T47D (cell line): ENCODE measurements around the gene MUC2.
"Not testable (repeated sequence)": the region's sequence is repeated elsewhere in the genome, so short reads cannot be mapped to it uniquely, and the experiment has no call there.

Experiments used
- DNase-seq, 2 experiments: peaks; one replicate each; pipeline versions ENCODE4 v3.0.0 to v3.0.0-alpha.2; 2011 to 2012; ENCODE audit warnings: low read depth in 1 of 2, low spot score in 1 of 2
- JUND ChIP-seq: IDR thresholded peaks from 2 replicates; pipeline ENCODE4 v1.6.1; 2012; ENCODE audit warnings: low read depth
- in situ Hi-C: cut with HindIII; loops from 2 replicates; pipeline ENCODE4 v1.10.0; 2016; ENCODE audit warnings: low sequenced_read_pairs, low pct_unique_long_range_greater_than_20kb

MUC2 gene

DNA sequence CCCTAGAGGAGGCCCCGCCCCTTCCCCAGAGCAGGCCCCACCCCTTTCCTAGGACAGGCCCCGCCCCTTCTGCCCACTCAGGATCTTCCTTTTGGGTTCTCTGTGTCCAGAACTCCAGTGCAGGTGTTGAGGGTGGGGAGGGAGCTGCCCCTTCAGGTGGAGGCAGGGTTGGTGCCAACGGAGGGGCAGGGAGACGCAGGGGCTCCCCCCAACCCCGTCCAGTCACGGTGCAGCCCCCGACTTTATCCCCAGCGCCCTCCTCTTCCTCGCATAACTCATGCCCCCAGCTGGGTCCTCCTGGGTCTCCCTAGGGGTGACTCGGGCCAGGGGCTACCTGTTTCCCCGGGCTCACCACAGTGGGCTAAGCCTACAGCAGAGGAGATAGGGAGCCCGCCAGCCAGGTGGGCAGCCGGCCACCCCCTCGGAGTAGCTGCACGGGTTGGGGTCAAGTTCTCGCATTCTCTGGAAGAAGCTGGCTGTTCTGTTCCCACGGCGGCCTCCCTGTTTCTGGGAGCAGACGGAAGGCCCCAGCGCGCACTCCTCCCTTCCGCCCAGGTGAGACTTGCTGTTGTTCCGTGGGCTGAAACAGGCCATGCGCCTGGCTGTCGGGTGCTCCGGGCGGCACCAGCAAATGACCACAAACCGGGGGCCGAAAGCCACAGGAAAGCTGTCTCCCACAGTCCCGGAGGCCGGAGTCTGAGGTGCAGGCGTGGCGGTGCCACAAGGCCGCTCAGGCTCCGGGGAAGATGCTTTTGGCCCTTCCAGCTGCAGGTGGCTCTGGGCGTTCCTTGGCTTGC is 38.9 kb downstream of the MUC2 start:
- no peak for TF ChIP-seq JUND
- no peak for DNase-seq
- in situ Hi-C loops: no loop called here

- DNase-seq, in situ Hi-C loops: not testable (repeated sequence)
These were observed 40.6 kb downstream of the MUC2 start for GRCh38 chr11:1115292-1115691.

DNA sequence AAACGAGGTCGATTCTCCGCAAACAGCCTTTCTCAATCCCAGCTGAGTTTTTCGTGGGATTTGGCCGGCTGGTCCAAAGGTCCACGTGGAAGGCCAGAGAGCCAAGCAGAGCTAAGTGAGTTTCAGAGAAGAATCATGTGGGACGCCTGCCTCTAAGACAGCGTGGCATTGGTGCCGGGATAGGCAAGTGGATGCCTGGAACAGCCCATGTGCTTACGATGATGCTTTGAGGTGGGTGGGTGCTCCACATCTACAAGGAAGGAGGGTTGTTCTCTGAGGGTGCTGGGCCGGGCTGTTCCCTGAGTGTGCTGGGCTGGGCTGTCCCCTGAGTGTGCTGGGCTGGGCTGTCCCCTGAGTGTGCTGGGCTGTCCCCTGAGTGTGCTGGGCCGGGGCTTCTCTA is 41.4 kb downstream of the MUC2 start:
- in situ Hi-C loops: no loop called here
- TF ChIP-seq JUND: no peak
- no peak for DNase-seq

- no peak for TF ChIP-seq JUND
- in situ Hi-C loops: no loop called here
- DNase-seq: no peak
These were observed 42.2 kb downstream of the MUC2 start for GRCh38 chr11:1116666-1117390.

- no peak for DNase-seq
- in situ Hi-C loops: no loop called here
- no peak for TF ChIP-seq JUND
These were observed 43.3 kb downstream of the MUC2 start for GRCh38 chr11:1117992-1118391.

DNA sequence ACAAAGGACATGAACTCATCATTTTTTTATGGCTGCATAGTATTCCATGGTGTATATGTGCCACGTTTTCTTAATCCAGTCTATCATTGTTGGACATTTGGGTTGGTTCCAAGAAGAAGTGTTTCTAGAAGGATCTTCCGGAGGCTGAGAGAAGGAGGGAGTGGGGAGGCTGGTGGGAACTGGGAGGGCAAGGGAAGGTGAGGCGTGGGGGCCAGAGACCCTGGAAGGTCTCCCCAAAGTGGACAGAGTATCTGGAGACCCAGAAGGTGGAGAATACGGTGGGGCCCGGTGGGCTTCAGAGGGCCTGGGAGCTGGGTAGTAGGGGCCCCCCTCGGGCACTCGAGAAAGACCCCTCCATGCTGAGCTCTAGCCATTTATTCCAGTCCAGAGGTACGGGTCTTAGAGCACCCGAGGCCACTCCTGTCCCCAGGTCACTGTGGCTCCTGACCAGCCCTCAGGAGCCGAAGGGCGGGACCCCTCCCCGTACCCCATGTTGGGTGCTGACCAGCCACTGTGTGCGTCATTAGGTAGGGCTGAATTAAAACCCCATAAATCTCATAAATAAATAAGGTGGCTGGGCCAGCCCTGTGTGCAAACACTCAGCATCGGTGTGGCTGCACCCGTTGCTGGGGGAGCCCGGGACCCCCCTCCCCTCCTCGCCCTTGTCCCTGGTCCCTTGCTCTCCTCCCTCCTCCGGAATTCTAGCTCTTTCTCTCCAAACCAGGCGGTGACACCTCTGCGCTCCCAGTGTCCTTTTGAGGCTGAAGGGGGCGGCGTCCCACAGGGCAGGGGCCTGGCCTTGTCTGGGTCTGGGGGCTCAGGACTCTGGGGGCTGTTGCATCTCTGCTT is 44.3 kb downstream of the MUC2 start:
- DNase-seq: no peak
- in situ Hi-C loops: no loop called here
- no peak for TF ChIP-seq JUND

DNA sequence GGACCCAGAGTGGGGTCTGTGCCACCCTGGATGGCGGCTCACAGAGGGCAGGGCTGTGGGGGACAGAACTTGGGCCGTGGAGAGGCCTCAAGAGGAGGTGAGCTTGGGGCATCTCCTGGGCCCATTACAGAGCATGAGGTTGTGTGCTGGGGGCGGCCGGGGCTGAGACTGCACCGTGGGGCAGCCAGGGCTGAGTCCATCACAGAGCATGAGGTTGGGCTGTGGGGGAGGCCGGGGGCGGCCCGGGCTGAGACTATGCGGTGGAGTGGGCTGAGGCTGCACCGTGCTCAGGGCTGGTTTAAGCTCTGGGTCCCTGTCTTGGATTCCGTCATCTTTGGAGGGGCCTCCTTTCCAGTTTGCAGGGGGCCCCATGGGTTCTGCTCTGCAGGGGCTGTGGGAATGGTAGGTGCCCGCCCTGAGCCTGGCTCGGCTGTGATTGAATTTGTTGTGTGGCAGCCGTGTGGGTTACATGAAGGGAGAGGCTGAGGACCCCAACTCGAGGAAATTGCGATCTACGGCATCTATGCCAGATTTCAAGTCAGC is 45.0 kb downstream of the MUC2 start:
- DNase-seq: no peak
- no peak for TF ChIP-seq JUND
- in situ Hi-C loops: no loop called here

GRCh38 chr11:1120532-1121330 is 46.1 kb downstream of the MUC2 start:
- TF ChIP-seq JUND: no peak
- DNase-seq: no peak
- in situ Hi-C loops: no loop called here

DNA sequence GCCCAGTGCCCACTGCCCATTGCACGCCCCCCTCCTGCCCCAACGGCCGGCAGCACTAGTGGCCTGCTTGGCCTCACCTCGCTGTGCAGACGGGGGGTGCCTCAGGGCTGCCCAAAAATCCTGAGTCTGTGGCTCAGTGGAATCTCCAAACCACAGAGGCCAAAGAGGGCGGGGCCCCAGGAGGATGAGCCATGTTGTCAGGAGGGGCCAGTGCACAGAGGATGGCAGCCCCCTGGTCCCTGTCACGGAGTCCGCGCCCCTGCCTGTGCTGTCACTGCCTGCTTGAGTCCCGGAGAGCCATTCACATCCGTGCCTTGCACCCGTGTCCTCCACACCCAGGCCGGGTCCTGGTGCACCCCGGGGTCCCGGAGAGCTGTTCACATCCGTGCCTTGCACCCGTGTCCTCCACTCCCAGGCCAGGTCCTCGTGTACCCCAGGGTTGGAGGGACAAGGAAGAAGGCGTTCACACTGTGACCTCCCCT is 46.7 kb downstream of the MUC2 start:
- in situ Hi-C loops: no loop called here
- TF ChIP-seq JUND: no peak

GRCh38 chr11:1121813-1122663 is 47.4 kb downstream of the MUC2 start:
- in situ Hi-C loops: no loop called here
- no peak for TF ChIP-seq JUND
- no peak for DNase-seq

More for the DNA sequence above, 46.7 kb downstream of the MUC2 start:
- DNase-seq: no peak

DNA sequence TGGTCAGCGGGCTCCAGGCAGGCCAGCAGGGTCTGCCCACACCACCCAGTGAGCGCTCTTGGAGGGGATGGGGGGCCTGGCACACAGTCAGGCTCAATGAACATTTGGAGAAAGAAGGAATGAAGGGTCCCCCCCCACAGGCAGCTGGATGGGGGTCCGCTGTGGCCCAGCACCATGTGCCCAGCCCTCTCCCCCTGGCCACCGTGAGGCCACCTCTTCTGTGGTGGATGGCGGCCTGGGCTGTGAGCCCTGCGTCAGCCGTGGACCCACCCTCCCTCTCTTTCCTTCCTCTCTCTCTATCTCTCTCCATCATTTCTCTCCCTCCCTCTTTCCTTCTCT is 48.0 kb downstream of the MUC2 start:
- in situ Hi-C loops: no loop called here
- no peak for TF ChIP-seq JUND
- no peak for DNase-seq

DNA sequence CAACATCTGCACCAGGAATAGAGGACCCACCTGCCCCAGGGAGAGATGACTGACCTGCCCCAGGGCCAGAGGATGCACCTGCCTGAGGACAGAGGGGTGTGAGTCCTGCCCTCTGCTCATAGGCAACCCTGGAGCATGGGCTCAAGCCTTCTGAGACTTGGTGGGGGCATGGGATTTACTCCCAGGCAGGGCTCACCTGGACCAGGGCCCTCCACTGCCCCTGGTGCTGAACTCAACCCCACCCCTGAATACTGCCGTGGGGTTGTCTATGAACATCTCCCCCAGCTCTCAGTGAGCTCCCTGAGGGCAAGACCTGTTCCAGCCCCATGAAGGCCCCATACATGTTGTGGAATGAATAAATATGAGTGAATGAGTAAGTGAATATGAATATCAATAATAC is 49.3 kb downstream of the MUC2 start:
- no peak for DNase-seq
- no peak for TF ChIP-seq JUND
- in situ Hi-C loops: no loop called here
